A673 (cell line): ENCODE data around the gene UTP11.

Experiments
- CTCF ChIP-seq: fragments of 300-800, 200-600 bp; sonication (generic); conservative IDR thresholded peaks from 2 replicates; pipeline ENCODE4 v1.5.1; 2017; ENCODE audit warnings: low read depth, mild to moderate bottlenecking, antibody characterized with exemption, low read length, moderate library complexity, mixed read lengths
- EZH2 ChIP-seq: fragments of 200-600 bp; sonication (generic); IDR thresholded peaks from 2 replicates; pipeline ENCODE4 v1.6.1; 2017; ENCODE audit warnings: borderline replicate concordance, low read depth, mild to moderate bottlenecking, mixed read lengths, antibody characterized with exemption, low read length; ENCODE audit not compliant: poor library complexity, severe bottlenecking

- no peak for TF ChIP-seq CTCF
- TF ChIP-seq EZH2, result no peak
Observed at GRCh38 chr1:38045401-38046332, 33.1 kb downstream of the UTP11 start.
